CMK (cell line): Measurements from ENCODE around the gene KLF3.

Experiments
- DNase-seq: peaks from one replicate; pipeline ENCODE4 v3.0.0-alpha.2; 2010; ENCODE audit warnings: low read depth

The KLF3 gene

DNA sequence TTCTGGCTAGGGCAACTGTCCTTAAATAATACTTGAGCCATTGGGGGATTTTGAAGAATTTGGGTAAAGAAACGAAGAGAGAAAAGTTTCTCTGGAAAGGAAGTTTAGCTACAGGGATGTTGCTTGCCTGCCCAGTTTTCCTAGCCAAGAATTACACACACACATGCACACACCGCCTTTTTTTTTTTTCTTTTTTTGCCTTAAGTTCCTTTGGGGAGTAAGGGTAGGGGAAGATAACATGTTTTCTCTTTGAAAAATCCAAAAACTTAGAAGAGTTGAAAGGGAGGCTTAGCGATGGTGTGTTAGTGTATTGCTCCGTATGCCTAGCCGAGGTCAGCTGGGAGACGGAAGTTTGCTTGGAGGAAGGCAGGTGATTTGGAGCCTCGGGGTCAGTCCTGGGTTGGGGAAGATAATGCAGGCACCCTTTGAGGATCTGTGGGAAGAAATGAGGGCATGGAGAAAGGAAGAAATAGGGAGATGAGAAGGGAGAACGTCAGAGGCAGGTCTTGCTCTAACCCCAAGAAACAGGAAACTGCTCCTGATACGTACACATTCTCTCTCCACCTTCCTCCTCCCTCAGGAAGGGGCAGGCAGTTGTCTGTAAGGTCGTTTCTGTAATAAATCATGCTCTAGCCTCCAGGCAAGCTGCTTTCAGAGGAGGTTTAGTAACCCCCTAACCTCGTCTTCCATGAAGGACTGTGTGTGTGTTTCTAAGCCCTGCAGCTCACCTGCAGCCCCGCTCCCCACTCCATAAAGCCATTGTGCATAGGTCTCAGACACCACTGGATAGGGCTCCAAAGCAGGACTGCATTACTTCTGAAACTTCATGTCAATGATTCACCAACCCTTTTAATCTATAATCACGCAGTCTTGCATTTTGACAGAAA is 10.5 kb downstream of the KLF3 start:
- no peak for DNase-seq

DNA sequence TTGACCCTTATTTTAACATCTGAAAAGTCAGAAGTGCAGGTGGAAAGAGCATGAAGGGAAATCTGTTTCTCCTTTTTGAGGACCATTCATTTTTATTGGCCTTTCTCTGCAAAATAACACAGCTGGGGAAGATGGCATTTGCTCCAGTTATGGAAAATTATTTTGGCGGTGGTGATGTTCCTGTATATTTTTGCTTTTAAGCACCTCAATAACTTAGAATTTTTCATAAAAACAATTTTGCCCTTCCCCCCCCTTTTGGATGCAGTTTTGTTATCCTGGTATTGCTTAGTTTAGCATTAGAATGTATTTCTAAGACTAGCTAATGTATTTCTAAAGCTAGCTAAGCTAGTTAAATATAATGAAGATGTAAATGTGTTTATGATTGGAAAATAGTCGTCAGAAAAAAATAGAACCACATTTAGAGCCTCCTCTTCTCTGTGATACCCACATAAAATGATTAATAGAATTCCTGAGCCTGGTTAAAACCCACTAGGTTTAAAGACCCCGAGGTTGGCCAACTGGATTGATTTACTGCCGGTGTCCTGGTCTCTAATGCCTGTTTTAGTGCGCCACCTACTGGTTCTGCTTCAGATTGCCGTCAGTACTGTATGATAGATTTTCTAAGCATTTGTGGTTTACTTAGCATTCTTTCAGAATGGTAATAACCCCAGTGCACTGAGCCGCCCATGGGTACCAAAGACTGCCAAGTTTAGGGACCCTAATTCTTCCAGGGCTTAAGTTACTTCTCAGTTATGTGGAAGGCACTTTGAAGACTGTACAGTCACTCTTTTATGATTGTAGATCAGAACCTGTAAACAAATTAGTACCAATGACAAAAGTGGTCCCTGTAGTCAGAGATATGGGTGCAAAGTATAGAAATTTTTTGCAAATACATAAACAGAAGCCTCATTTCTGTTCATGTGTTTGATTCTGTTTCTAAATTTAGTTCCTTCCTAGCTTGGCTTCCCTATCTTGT is 11.4 kb downstream of the KLF3 start:
- no peak for DNase-seq

DNA sequence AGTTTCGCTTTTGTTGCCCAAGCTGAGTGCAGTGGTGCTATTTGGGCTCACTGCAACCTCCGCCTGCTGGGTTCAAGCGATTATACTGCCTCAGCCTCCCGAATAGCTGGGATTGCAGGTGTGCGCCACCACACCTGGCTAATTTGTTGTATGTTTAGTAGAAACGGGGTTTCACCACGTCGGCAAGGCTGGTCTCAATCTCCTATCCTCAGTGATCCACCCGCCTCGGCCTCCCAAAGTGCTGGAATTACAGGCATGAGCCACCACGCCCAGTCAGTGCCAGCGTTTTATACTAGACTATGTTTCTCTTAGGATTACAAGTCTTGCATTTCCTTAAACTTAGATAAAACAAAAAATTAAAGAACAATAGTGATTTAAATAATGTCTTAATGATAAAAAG is 13.0 kb downstream of the KLF3 start:
- DNase-seq: no peak

DNA sequence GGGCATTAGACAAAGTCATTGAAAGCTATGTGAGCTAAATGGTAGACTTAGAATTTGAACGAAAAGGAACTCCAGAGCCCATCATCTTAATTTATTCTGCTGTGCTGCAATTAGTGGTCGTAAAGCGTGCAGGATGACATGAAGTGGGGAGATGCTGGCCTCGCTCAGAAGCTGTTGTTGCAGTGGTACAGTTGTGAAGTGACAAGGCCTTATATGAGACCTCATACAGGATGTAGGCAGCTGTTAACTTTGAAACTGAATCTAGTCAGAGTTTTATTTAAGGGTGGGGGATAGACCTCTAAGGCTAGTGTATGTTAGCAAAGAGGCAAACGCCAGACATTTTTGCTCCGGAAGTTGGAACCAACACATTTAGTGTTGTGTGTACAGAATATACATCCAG is 13.4 kb downstream of the KLF3 start:
- DNase-seq: no peak

DNA sequence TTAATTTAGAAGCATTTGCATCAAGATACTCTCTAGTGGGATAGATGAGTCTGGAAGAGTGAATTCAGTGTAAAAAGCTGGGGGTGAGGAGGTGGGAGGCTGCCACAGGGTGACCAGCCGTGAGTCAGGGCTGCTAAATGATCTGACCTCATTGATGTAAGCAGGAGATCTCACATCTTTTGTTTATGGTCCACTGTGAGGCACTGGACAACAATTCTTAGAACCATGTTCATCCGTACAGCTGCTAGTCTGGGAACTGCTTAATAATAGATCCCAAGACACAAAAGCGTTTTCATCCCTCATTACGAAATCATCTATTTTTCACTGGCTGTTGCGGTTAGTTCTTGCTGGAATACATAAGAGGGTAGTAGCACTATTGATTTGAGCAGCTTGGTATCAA is 14.1 kb downstream of the KLF3 start:
- no peak for DNase-seq

DNA sequence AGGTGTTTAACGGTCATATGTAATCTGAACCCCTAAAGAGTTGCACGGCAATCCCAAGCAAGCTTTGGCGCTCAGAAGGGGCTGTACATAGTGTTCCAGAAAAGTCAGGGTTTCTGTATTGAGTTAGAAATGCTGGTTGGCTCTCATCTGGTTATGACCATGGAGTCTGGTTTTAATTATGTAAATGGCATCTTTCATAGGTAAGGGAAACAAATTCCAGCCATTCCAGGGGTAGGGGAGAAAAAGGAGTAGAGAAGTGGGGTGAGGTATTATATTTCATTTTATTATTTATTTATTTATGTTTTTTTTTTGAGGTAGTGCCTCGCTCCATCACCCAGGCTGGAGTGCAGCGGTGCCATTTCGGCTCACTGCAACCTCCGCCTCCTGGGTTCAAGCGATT is 15.9 kb downstream of the KLF3 start:
- DNase-seq: no peak

DNA sequence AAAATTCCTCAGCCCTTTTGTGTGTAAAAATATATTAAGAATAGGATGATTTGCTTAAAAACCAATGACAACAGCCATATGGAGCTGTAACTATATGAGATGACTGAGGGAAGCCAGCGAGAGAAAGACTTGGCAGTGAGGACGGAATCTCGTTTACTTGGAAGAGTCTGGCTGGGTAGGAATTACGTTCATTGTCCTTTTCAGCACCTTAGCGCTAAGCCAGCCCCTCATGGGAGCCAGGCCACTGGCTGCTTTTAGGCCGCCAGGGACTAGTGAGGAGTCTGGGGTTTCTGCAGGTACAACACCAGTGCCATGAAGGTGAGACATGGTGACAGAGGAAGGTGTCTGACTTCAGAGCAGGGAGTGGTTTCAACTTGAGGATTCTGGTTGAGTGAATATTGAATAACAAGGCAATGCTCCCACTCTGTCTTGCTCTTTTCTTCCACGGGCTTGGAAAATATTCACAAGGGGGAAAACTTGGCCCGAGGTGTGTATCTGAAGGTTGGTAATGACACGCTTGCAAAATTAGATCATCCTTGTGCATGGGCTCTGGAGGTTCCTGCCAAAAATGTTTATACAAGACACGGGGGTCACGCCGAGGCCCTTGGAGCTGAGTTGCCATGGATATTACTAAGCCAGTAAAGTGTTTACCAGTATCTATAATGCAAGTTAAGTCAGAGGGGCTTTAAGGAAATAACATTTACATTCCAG is 17.4 kb downstream of the KLF3 start:
- no peak for DNase-seq

DNA sequence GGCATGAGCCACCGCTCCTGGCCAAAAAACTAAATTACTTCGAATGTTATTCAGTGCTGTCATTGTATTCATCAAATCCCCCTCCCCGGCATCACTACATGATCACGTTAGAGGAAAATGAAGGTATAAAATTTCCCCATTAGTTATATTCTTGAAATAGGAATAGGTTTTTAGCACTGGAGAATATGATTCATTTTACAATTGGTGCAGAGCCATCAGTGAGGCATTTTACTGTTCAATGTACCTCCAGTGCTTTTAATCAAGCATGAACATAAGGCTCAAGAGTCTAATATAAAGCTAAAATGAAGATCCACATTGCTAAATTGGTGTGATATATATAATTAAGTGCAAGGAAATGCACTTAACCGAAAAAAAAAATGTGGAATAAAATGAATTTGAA is 18.3 kb downstream of the KLF3 start:
- DNase-seq: no peak

DNA sequence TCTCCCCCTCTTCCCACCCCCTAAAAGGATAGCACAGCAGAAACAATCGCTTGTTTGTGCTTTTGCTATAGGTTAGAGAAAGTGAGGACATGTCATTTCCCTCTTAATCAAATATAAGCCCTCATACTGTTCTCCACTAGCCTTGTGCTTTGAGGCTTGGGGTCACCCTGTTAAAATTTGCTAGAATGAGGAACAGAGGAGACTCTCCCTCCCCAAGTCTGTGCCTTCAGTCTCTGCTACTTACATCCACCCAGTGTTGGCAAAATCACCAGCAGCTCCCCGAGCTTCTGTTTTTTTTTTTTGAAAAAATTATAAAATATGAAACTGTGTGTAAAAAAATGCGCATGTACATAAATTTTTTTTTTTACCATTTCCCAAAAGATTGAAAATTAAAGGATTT is 19.3 kb downstream of the KLF3 start:
- DNase-seq: no peak

DNA sequence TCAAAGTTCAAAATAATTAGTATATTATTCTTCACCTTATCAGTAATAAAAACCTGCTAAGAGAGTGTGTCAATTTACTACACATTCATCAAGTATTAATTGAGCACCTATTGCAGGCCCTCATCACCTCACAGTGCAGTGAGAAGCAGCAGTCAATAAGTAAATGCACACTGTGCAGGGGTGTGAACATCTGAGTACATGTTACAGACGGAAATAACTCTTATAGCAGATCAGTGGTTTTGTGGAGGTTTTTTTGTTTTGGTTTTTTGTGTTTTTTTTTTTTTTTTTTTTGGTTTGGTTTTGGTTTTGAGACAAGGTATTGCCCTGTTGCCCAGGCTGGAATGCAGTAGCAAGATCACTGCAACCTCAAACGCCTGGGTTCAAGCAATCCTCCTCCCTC is 20.3 kb downstream of the KLF3 start:
- no peak for DNase-seq

DNA sequence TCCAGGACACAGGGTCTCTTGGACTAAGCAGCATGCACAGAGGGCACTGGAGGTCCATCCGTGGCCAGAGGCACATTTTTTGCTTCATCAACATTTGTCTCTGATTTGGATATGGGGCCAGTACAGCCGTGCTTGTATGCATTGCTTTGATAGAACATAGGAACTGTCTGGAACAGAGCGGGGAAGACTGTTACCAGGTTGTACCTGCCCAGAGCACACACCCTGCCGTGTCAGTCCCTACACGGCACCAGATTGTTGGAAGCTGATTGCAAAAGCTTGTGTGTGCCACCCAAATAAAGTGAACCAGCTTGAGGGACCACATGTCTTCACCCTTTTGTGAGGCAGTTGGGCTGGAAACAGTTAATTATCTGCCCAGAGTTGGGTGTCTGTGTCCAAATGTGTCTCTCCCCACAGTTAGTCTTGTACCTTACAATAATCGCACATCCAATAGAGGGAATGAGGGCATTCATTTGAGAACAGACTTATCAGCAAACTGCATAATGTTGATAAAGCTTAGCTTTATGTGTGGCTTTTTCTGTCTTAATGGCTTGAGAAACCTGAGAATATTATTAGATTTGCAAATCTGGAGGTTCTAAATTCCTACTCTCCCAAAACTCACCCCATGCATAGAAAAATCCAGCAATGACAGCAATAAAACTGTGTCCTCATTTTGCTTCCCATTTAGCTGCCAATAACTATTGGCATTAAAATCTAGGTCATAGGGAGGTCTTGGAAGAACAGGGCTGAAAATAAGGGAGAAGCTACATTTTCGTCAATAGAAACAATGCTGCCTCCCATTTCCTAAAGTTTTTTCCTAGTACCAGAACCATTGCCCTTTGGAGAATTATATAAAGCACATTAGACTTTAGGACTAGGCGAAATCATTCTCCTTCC is 21.2 kb downstream of the KLF3 start:
- no peak for DNase-seq

DNA sequence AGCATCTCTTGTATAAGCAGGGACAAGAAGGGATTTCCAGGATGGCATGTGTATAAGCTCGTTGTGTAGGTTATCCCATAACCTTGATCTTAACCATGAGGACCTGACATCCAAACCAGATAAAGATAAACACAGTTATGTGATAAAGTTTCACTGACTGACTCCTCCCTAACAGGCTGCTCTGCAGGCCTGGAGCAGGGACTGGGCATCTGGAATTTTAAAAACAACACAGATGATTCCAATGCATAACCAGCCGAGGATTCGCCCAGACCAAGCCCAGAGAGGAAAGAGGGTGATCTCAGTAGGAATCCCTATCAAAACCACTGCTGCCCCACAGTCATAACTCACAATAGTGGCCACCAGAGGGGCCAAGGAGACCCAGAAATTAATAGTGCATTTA is 22.7 kb downstream of the KLF3 start:
- DNase-seq: no peak

DNA sequence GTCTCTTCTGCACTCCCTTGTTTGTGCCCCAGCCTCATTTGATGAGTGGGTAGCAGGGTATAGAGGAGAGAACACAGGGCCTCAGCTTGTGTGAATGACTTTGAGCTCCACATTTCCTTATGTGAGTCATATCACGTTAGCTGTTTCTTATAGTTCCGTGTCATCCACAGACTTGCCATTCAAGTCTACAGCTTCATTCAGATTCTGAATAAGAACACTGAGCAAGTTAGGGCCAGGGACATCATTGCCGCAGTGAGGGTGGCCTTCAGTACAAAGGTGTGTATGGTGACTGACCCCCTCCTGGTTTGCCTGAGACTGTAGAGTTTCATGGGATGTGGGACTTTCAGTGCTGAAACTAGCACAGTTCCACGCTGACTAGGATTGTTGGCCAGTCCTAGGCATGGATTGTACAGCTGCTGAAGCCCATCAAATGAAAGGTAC is 23.6 kb downstream of the KLF3 start:
- DNase-seq: no peak

DNA sequence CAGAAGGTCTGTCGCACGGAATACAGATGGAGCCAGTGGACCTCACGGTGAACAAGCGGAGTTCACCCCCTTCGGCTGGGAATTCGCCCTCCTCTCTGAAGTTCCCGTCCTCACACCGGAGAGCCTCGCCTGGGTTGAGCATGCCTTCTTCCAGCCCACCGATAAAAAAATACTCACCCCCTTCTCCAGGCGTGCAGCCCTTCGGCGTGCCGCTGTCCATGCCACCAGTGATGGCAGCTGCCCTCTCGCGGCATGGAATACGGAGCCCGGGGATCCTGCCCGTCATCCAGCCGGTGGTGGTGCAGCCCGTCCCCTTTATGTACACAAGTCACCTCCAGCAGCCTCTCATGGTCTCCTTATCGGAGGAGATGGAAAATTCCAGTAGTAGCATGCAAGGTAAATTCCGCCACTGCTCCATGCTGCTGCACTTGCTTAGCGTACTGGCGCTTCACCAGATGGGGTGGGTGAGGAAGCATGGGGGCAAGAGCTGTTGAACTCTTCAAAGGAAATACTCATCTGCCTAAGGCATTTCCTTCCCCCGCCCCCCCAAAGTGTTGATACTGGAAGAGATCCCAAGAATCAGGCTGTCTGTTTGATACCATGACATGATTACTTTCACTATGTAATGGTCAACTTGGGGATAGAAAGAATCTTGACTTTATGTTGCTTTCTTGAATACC is 24.8 kb downstream of the KLF3 start:
- DNase-seq: no peak

DNA sequence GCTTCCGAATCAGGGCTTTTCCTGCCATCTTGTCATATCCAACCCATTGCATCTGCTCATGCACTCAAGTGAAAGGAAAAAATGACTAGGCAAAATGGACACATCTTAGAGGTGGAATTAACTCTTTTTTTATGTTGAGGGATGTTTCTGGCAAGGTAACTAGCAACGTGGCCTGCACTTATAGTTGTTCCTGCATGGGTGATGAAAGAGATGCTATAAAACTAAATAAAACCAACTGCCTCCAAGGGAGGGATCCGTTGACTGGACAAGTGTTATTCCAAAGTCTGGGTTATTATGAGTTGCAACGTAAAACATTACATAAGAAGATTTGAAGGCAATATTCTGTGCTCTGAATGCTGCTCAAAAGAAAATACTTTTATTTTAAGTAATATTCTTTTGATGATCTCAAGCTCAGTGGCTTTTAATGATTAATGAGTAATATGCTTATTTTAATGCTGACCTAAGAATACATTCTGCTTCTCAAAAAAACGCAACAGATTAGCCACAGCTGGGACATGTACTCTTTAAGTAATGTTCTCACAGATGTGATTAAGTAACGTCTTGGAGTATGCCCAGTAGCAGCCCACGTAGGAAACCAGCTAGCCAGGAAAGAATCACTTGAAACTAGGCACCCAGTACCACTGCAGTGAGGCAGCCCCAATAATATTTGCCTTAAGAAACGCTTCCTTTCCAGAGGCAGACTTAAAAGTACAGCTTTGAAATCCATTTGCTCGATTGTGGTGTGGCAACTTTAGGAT is 27.4 kb downstream of the KLF3 start:
- DNase-seq: no peak

DNA sequence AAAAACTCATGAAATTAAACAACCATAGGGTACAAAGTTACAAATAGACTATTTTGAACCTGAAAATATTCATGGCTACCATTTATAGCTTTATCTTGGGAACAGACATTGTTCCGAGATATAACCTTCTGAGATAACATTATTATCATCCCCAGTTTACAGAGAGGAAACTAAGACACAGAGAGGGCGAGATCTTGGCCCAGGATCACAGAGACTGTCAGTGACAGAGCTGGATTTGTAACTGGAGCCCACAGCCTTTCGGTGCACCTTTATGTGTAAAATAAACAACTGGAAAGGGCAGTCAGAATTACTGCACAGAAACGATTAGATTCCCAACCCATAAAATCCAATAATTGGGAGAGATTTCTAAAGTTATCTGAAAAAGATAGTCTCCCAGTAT is 28.4 kb downstream of the KLF3 start:
- no peak for DNase-seq

DNA sequence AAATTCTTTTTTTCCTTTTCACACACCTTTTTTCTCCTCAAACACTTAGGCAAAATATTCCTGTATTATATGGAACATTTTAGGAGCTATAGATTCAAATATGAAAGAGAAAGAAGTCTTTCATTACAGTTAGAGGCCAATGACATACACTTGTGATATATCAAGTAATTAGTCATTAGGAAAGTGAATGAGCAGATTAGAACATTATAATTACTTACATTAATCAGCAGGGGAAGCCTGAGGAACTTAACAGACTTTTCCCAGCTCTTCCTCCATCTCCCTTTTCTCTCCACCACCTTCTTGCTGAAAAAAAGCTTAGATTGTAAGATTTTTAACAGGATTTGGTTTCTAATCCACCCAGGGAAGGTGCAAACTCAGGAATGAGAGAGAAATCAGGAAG is 29.6 kb downstream of the KLF3 start:
- DNase-seq: no peak

DNA sequence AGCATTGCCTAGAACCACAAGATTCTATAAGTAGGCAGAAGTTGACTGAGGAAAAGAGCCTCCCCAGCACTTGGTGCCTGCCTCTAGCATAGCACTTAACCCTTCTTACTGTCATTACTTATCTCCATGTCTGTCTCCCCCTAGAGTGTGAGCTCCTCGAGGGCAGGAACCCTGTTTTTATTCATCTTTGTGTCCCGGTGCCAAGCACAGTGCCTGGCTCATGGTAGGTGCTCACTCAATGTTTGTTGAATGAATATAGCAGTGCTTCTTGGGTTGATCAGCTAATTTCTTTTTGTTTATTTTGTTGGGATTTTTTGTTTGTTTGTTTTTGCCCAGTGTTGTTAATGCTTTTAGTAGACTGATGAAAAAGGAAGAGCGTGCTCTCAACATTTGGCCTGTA is 30.3 kb downstream of the KLF3 start:
- DNase-seq: no peak

DNA sequence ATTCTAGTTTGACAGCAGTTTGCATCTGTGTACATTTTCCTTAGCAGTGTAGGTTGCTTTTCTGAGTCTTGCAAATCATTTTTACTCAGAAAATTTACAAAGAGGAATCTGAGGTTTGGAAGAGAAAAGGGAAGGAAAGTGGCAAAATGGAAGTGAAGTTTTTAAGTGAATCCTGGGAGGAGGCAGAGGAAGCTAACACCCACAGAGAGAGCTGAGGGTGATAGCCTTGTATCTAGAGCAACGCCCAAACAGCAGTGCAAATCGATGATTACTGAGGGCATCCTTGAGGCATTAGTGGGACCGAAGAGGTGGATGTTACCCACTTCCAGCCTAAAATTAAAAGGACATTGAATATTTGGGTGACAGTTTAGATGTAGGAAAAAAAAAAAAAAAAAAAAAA is 31.8 kb downstream of the KLF3 start:
- DNase-seq: no peak

DNA sequence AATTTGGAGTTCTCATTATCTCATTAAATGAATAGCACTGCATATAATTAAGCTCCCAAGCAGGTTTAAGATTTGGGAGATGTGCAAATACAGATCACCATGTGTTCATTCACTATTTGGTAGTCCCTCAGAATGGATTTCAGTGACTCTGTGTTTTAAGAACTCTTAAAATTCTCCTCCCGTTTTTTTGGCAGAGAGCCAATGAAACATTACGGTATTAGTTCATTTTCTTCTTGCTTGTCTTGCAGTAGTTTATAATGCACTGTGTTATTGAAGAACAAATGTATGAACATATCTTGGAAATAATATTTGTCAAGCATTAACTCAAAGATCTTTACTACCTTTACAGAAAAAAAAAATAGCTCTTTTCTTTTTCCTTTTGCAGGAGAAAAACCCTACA is 32.7 kb downstream of the KLF3 start:
- no peak for DNase-seq
